HepG2 (cell line): ENCODE results near the gene CALHM5. TPM values are rescaled to one million over a fixed set of nuclear protein-coding genes. Genes with fewer than 3 reads are reported as not detected.

Experiments used
- ARID2 ChIP-seq: sonication (generic); formaldehyde crosslinking; IDR thresholded peaks from 2 replicates; pipeline ENCODE4 v1.8.1; 2022; ENCODE audit warnings: mild to moderate bottlenecking, missing genetic modification reagents, borderline replicate concordance
- ELF4 ChIP-seq: sonication (generic); formaldehyde crosslinking; IDR thresholded peaks from 2 replicates; pipeline ENCODE4 v1.5.0; 2020; ENCODE audit warnings: missing genetic modification reagents, mild to moderate bottlenecking, moderate library complexity, borderline replicate concordance
- IKZF4 ChIP-seq: sonication (generic); formaldehyde crosslinking; IDR thresholded peaks from 2 replicates; pipeline ENCODE4 v1.5.1; 2020; ENCODE audit warnings: borderline replicate concordance, mild to moderate bottlenecking, low read depth, missing genetic modification reagents; ENCODE audit errors: not compliant biosample characterization
- NAIF1 ChIP-seq: sonication (generic); formaldehyde crosslinking; IDR thresholded peaks from 2 replicates; pipeline ENCODE4 v1.5.0; 2020; ENCODE audit warnings: mild to moderate bottlenecking, missing genetic modification reagents, borderline replicate concordance
- NFAT5 ChIP-seq: sonication (generic); formaldehyde crosslinking; IDR thresholded peaks from 2 replicates; pipeline ENCODE4 v1.4.0; 2020; ENCODE audit warnings: missing genetic modification reagents
- NFIB ChIP-seq: sonication (generic); formaldehyde crosslinking; IDR thresholded peaks from 2 replicates; pipeline ENCODE4 v1.9.0; 2021; ENCODE audit warnings: missing genetic modification reagents, mild to moderate bottlenecking, borderline replicate concordance
- PRMT3 ChIP-seq: sonication (generic); formaldehyde crosslinking; IDR thresholded peaks from 2 replicates; pipeline ENCODE4 v1.8.1; 2022; ENCODE audit warnings: low read depth, mild to moderate bottlenecking, moderate library complexity, missing genetic modification reagents, borderline replicate concordance
- SKI ChIP-seq: fragments of 450-650 bp; IDR thresholded peaks from one replicate; pipeline ENCODE4 v1.6.1; 2018; ENCODE audit warnings: mild to moderate bottlenecking; ENCODE audit not compliant: partially characterized antibody
- SP1 ChIP-seq, 2 experiments: fragments of 450-650 bp in 1 of 2; sonication (generic) in 1 of 2; formaldehyde crosslinking in 1 of 2; IDR thresholded peaks; 2 replicates each; pipeline versions ENCODE4 v1.4.0 to v1.6.1; 2016 to 2020; ENCODE audit warnings: missing genetic modification reagents in 1 of 2
- STAG1 ChIP-seq: sonication (generic); formaldehyde crosslinking; IDR thresholded peaks from 2 replicates; pipeline ENCODE4 v1.4.0; 2020; ENCODE audit warnings: missing genetic modification reagents
- ZBTB21 ChIP-seq: sonication (generic); formaldehyde crosslinking; IDR thresholded peaks from 2 replicates; pipeline ENCODE4 v1.4.0; 2020; ENCODE audit warnings: missing genetic modification reagents
- ZBTB42 ChIP-seq: sonication (generic); formaldehyde crosslinking; IDR thresholded peaks from 2 replicates; pipeline ENCODE4 v1.5.0; 2020; ENCODE audit warnings: mild to moderate bottlenecking, missing genetic modification reagents
- ZNF17 ChIP-seq: sonication (generic); formaldehyde crosslinking; IDR thresholded peaks from 2 replicates; pipeline ENCODE4 v1.5.0; 2020; ENCODE audit warnings: mild to moderate bottlenecking, missing genetic modification reagents
- ZNF3 ChIP-seq: IDR thresholded peaks from 2 replicates; pipeline ENCODE4 v1.7.0; 2017; ENCODE audit warnings: inconsistent platforms
- ZNF563 ChIP-seq: sonication (generic); formaldehyde crosslinking; IDR thresholded peaks from 2 replicates; pipeline ENCODE4 v1.8.0; 2022; ENCODE audit warnings: mild to moderate bottlenecking, moderate library complexity, missing genetic modification reagents
- ZNF75D ChIP-seq: sonication (generic); formaldehyde crosslinking; IDR thresholded peaks from 2 replicates; pipeline ENCODE4 v1.8.1; 2023; ENCODE audit warnings: missing genetic modification reagents, mild to moderate bottlenecking, borderline replicate concordance
- polyA plus RNA-seq, 8 experiments: library from polyadenylated mRNA; depleted of rRNA in 3 of 8; stranded (reverse) in 7 of 8; unstranded in 1 of 8; fragments of >200 nt; fragmentation: Illumina TruSeq in 4 of 8; extraction: Trizol in 4 of 8; gene quantifications; 2 replicates each; pipeline versions ENCODE4 v1.2.1 to v1.2.3, GENCODE V29; 2011 to 2016; ENCODE audit warnings: low read depth in 4 of 8, missing spikeins in 1 of 8, mixed read lengths in 1 of 8; ENCODE audit not compliant: insufficient read depth in 1 of 8
- total RNA-seq, 5 experiments: library from RNA; depleted of rRNA; stranded (reverse); fragments of >200 nt; fragmentation: Illumina TruSeq; extraction: Trizol; gene quantifications; 2 replicates each; pipeline ENCODE4 v1.2.3, GENCODE V29; 2016; ENCODE audit warnings: low read depth in 1 of 5
- TF ChIP-seq, protein P1 (sequence below): sonication (generic); formaldehyde crosslinking; IDR thresholded peaks from 2 replicates; pipeline ENCODE4 v1.4.0; 2020; ENCODE audit warnings: missing genetic modification reagents
- TF ChIP-seq, protein P2 (sequence below): IDR thresholded peaks from 2 replicates; pipeline ENCODE4 v1.6.1; 2016; ENCODE audit warnings: low read depth
- TF ChIP-seq, protein P3 (sequence below): sonication (generic); formaldehyde crosslinking; conservative IDR thresholded peaks from 2 replicates; pipeline ENCODE4 v1.4.0; 2020; ENCODE audit warnings: missing genetic modification reagents

The CALHM5 gene
- total and polyA plus RNA-seq, 2 of the 13 experiments (the other 11 are each of a cell fraction or from before 2014, with no cell fraction given) = not detected

GRCh38 chr6:116571683-116572000 is 60.2 kb downstream of the CALHM5 start (continued):
- 0 out of 2 replicates have a peak, but pooled peaks have one; percentile 6 for TF ChIP-seq PRMT3 (CRISPR knock-in tag)
- TF ChIP-seq, protein P1, sequence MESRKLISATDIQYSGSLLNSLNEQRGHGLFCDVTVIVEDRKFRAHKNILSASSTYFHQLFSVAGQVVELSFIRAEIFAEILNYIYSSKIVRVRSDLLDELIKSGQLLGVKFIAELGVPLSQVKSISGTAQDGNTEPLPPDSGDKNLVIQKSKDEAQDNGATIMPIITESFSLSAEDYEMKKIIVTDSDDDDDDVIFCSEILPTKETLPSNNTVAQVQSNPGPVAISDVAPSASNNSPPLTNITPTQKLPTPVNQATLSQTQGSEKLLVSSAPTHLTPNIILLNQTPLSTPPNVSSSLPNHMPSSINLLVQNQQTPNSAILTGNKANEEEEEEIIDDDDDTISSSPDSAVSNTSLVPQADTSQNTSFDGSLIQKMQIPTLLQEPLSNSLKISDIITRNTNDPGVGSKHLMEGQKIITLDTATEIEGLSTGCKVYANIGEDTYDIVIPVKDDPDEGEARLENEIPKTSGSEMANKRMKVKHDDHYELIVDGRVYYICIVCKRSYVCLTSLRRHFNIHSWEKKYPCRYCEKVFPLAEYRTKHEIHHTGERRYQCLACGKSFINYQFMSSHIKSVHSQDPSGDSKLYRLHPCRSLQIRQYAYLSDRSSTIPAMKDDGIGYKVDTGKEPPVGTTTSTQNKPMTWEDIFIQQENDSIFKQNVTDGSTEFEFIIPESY = no peak
- peak; percentile 59; the same call in 1 of the 2 replicates for TF ChIP-seq ZNF3 (CRISPR knock-in tag)
- TF ChIP-seq ELF4 (CRISPR knock-in tag) = 0 out of 2 replicates have a peak, but pooled peaks have one; percentile 19
- peak; percentile 76 for TF ChIP-seq NAIF1 (CRISPR knock-in tag)
- TF ChIP-seq NFIB (CRISPR knock-in tag) = no peak
- TF ChIP-seq ZBTB42 (CRISPR knock-in tag) = no peak
- TF ChIP-seq STAG1 (CRISPR knock-in tag) = no peak
- TF ChIP-seq ZBTB21 = 0 out of 2 replicates have a peak, but pooled peaks have one; percentile 0
- TF ChIP-seq, protein P2, sequence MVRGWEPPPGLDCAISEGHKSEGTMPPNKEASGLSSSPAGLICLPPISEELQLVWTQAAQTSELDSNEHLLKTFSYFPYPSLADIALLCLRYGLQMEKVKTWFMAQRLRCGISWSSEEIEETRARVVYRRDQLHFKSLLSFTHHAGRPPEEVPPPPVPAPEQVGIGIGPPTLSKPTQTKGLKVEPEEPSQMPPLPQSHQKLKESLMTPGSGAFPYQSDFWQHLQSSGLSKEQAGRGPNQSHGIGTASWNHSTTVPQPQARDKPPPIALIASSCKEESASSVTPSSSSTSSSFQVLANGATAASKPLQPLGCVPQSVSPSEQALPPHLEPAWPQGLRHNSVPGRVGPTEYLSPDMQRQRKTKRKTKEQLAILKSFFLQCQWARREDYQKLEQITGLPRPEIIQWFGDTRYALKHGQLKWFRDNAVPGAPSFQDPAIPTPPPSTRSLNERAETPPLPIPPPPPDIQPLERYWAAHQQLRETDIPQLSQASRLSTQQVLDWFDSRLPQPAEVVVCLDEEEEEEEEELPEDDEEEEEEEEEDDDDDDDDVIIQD (CRISPR knock-in tag) = no peak
- no peak for TF ChIP-seq SP1 (IDR thresholded peaks at IDR 0.05)
- TF ChIP-seq SP1 (CRISPR knock-in tag; IDR thresholded peaks at IDR 0.05) = no peak
- TF ChIP-seq ZNF563 (CRISPR knock-in tag) = 0 out of 2 replicates have a peak, but pooled peaks have one; percentile 12
- 0 out of 2 replicates have a peak, but pooled peaks have one; percentile 4 for TF ChIP-seq ZNF75D (CRISPR knock-in tag)
- 0 out of 2 replicates have a peak, but pooled peaks have one; percentile 46 for TF ChIP-seq NFAT5
- TF ChIP-seq, protein P3, sequence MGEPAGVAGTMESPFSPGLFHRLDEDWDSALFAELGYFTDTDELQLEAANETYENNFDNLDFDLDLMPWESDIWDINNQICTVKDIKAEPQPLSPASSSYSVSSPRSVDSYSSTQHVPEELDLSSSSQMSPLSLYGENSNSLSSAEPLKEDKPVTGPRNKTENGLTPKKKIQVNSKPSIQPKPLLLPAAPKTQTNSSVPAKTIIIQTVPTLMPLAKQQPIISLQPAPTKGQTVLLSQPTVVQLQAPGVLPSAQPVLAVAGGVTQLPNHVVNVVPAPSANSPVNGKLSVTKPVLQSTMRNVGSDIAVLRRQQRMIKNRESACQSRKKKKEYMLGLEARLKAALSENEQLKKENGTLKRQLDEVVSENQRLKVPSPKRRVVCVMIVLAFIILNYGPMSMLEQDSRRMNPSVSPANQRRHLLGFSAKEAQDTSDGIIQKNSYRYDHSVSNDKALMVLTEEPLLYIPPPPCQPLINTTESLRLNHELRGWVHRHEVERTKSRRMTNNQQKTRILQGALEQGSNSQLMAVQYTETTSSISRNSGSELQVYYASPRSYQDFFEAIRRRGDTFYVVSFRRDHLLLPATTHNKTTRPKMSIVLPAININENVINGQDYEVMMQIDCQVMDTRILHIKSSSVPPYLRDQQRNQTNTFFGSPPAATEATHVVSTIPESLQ = 0 out of 2 replicates have a peak, but pooled peaks have one; percentile 1
- TF ChIP-seq SKI = no peak
- no peak for TF ChIP-seq ARID2 (CRISPR knock-in tag)
- no peak for TF ChIP-seq IKZF4 (CRISPR knock-in tag)
- 0 out of 2 replicates have a peak, but pooled peaks have one; percentile 42 for TF ChIP-seq ZNF17 (CRISPR knock-in tag)
